ENCODE measurements around the gene DNAI4.

DNAI4 gene

DNA sequence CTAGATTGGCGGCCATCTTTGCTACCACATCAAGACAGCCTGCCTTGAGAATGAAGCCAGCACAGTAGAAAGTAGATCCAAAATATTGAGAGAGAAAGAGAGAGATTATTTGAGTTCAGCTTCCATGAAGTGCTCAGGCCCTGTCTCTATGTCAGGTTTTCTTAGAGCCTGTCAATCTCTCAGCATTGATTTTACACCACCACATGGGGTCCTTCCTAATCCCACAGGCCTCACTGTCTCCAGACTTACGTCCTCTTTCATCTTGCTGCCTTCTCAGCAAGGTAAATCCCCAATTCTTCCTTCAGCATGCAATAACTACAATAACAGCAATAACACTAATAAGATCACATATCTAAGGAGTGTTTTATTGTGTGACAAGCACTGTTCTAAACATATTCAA is 151.4 kb downstream of the DNAI4 start:
- no peak overlapping the region for H3K27ac ChIP-seq

DNA sequence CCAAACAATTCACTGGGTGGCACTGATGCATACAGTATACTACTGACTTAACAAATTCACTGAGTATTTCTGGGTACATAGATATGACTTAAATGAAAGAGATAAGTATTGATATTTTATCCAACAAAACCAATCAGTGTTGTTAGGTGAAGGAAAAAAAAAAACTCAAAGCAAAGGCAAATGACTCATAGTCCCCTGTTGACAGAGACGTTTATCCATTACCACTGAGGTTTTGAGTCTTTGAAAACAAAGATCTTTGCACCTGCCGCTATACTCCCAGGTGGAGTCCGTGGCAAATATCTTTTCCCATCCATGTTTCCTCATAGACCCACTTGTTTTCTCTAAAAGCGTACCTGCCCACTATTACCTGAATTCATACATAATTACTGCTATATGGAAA is 154.0 kb downstream of the DNAI4 start:
- no peak overlapping the region for H3K27ac ChIP-seq
- TF ChIP-seq, protein P1, sequence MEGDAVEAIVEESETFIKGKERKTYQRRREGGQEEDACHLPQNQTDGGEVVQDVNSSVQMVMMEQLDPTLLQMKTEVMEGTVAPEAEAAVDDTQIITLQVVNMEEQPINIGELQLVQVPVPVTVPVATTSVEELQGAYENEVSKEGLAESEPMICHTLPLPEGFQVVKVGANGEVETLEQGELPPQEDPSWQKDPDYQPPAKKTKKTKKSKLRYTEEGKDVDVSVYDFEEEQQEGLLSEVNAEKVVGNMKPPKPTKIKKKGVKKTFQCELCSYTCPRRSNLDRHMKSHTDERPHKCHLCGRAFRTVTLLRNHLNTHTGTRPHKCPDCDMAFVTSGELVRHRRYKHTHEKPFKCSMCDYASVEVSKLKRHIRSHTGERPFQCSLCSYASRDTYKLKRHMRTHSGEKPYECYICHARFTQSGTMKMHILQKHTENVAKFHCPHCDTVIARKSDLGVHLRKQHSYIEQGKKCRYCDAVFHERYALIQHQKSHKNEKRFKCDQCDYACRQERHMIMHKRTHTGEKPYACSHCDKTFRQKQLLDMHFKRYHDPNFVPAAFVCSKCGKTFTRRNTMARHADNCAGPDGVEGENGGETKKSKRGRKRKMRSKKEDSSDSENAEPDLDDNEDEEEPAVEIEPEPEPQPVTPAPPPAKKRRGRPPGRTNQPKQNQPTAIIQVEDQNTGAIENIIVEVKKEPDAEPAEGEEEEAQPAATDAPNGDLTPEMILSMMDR (conservative IDR thresholded peaks at IDR 0.05): no peak

More for the DNA sequence above, 151.4 kb downstream of the DNAI4 start:
- TF ChIP-seq, protein P1 (conservative IDR thresholded peaks at IDR 0.05): no peak

DNA sequence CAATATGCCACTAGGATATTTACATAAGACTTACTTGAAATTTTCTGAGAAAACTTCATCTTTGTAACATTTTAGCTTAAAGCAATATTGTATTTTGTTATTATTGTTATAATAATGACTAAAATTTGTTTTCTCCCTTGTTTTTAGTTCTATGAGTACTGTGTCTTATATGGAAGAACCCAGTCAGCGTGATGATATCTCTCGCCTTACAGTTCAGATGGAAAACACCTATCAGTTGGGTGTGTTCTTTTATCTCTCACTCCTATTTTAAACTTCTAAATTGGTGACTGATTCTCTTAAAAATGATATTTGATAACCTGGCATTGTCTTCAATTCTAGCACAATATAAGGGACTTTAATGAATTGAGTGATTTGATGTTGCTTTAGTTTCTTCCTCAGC is 154.4 kb downstream of the DNAI4 start:
- TF ChIP-seq, protein P1 (conservative IDR thresholded peaks at IDR 0.05): no peak
- H3K27ac ChIP-seq: no peak overlapping the region

DNA sequence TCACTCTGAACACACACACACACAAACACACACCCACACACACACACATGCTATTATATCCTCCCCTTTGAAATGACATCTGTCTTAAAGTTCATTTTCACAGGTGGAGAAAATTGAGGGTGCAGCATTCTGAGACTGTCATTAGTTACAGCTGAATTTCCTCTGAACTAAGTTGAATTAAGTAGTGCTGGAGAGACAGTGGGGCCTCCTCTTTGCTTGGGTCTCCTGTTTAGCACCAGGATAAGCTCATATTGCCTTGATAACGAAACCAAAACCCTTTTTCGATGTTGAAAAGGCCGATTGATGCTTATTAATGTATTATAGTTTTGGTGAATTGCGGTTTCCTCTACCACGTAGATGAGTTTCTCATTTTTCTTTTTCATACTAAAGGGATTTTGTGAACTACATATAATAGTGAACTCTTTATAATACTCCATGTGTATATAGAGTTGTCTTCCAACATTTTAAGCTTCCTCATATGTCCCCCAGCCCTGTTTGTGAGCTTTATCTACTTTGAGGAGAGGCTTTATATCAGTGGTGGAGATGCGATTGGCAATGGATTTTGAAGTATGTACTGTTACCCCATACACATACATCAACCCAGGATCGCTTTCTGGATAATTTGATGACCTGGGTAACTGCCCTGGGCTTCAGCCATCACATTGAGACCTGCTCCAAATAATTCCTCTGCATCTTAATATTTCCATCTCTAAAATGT is 155.0 kb downstream of the DNAI4 start:
- H3K27ac ChIP-seq: no peak overlapping the region
- TF ChIP-seq, protein P1 (conservative IDR thresholded peaks at IDR 0.05): no peak

DNA sequence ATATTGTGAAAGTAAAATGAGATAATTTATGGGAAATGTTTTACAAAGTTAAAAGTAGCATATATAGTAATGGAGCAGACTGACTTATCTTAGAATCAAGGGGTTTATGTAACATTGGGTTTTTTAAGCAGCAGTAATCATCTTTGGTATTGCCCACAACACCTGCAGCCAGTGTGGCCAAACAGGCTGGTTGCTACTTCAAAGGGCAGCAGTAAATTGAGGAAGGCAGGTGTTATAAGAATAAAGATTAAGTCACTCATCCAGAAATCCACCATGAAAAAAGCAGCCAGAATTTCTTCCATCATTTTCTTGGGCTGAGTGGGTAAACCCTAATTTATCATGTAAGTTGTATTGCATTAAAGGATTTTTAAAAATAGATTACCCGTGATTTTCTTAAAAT is 155.7 kb downstream of the DNAI4 start:
- TF ChIP-seq, protein P1 (conservative IDR thresholded peaks at IDR 0.05): no peak

DNA sequence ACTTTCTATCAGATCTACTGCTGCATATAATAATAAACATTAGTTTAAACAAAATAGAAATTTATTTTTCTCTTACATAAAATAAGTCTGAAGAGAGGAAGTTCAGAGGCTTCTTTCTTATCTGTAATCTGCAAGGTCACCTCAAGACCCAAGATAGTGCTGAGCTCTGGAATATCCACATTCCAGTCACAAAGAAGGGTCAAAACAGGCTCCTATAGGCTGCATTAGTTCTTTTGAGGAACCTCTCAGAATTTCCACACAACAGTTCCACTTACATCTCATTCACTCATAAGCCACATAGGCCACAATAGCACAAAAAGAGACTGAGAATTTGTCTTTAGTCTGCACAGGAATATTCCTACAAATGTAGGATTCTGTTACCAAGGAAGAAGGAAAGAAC is 157.0 kb downstream of the DNAI4 start:
- TF ChIP-seq, protein P1 (conservative IDR thresholded peaks at IDR 0.05): no peak

More for the DNA sequence above, 155.7 kb downstream of the DNAI4 start:
- H3K27ac ChIP-seq: no peak overlapping the region

DNA sequence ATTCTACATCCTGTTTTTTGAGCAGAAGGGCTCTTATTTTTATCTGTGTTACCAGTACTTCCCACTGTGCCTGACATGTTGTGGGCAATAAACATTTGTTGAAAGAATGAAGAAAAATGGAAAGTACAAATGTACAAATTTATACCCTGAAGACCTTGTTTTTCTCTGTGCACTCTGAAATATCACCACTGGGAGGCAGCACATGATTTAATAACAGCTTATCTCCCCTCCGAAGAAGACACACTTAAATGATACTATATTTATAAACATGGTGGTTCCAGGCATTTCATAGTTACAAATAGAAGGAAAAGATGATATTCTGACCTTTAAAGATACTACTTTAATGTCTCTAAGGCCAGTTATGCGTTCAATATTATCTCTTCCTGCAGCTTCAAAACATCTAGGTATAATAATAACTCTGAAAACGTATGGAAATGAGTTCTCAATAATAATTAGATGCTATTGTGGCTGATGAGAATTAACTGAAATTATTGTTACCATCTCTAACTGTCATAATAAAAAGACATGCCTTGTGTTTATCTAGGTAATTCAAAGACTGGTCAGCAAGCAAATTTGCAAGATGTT is 159.6 kb downstream of the DNAI4 start:
- TF ChIP-seq, protein P1 (conservative IDR thresholded peaks at IDR 0.05): peak; percentile 83
- H3K27ac ChIP-seq: no peak overlapping the region

More for the DNA sequence above, 157.0 kb downstream of the DNAI4 start:
- H3K27ac ChIP-seq: no peak overlapping the region
